Naive B cell (primary cell): ENCODE data around the gene MIB1. TPM values are rescaled to one million over a fixed set of nuclear protein-coding genes. Genes with fewer than 3 reads are reported as not detected.
A peak's percentile ranks its signal among the peaks of the same experiment; 100 is the strongest.
"Not testable (repeated sequence)": the region's sequence is repeated elsewhere in the genome, so short reads cannot be mapped to it uniquely, and the experiment has no call there.

Experiments
- ATAC-seq, 2 donors: fragments of 150-1000 bp; cut with Tn5 transposase; 2 replicates each; pipeline ENCODE4 v1.10.0; 2021; ENCODE audit warnings: low read depth in 2 of 2, mild to moderate bottlenecking in 2 of 2, moderate library complexity in 2 of 2
- DNase-seq: peaks from one replicate; pipeline ENCODE4 v3.0.0; 2022
- H3K27ac Mint-ChIP-seq, 6 donors: one replicate each; pipeline ENCODE4 v1.8.0; 2020 to 2022; ENCODE audit warnings: mild to moderate bottlenecking in 6 of 6, mixed read lengths in 6 of 6, moderate library complexity in 5 of 6, inconsistent platforms in 2 of 6
- H3K27me3 Mint-ChIP-seq, 3 donors: one replicate each; pipeline ENCODE4 v1.8.0; 2021 to 2022; ENCODE audit warnings: mixed read lengths in 3 of 3, mild to moderate bottlenecking in 1 of 3
- H3K36me3 Mint-ChIP-seq, 2 donors: one replicate each; pipeline ENCODE4 v1.8.0; 2020 to 2022; ENCODE audit warnings: mixed read lengths in 2 of 2, inconsistent platforms in 1 of 2, mild to moderate bottlenecking in 1 of 2
- H3K4me1 Mint-ChIP-seq, 3 donors: one replicate each; pipeline ENCODE4 v1.8.0; 2020 to 2022; ENCODE audit warnings: mixed read lengths in 3 of 3, inconsistent platforms in 1 of 3, mild to moderate bottlenecking in 1 of 3, moderate library complexity in 1 of 3
- H3K4me3 Mint-ChIP-seq, 8 donors: one replicate each; pipeline ENCODE4 v1.8.0; 2020 to 2022; ENCODE audit warnings: mild to moderate bottlenecking in 8 of 8, mixed read lengths in 8 of 8, moderate library complexity in 8 of 8, inconsistent platforms in 2 of 8
- H3K9me3 Mint-ChIP-seq, 7 donors: one replicate each; pipeline ENCODE4 v1.8.0; 2020 to 2022; ENCODE audit warnings: mixed read lengths in 7 of 7, mild to moderate bottlenecking in 5 of 7, inconsistent platforms in 2 of 7, moderate library complexity in 1 of 7
- polyA plus RNA-seq, 6 donors: library from polyadenylated mRNA; unstranded; fragments of 300-500 nt; fragmentation: Illumina TruSeq; gene quantifications; one replicate each; pipeline ENCODE4 v1.2.3, GENCODE V29; 2021; ENCODE audit warnings: low read depth in 6 of 6

The MIB1 gene
- polyA plus RNA-seq, 6 donors from 2014 or later, result 2.6 to 6.1 (median 4.1) TPM

GRCh38 chr18:21733011-21733410 lies 7.6 kb upstream of the MIB1 start:
- Mint-ChIP-seq H3K27ac (no peak overlapping the region), H3K4me1 (no peaks in the 10 kb centered on the region), H3K9me3 (peaks cover 2 to 10% (median 7%) of the 10 kb centered on the region in 7 donors), H3K4me3 (no peak overlapping the region), H3K27me3 (peaks cover 0 to 8% (median 0%) of the 10 kb centered on the region in 3 donors), H3K36me3 (peaks cover 8 to 16% of the 10 kb centered on the region in 2 donors)
- DNase-seq (no peak), ATAC-seq (no peak)

DNA sequence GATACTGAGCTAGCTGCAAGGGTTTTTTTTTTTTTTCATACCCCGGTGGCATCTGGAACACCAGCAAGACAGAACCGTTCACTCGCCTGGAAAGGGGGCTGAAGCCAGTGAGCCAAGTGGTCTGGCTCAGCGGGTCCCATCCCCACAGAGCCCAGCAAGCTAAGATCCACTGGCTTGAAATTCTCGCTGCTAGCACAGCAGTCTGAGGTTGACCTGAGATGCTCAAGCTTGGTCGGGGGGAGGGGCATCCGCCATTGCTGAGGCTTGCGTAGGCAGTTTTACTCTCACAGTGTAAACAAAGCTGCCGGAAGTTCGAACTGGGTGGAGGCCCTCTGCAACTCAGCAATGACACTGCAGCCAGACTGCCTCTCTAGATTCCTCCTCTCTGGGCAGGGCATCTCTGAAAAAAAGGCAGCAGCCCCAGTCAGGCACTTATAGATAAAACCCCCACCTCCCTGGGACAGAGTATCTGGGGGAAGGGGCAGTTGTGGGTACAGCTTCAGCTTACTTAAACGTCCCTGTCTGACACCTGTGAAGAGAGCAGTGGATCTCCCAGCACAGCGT lies 5.1 kb upstream of the MIB1 start:
- no peak overlapping the region for H3K27ac Mint-ChIP-seq
- no peak for DNase-seq
- peaks cover 6 to 8% (median 7%) of the 10 kb centered on the region in 3 donors for H3K4me1 Mint-ChIP-seq
- no peak for ATAC-seq
- H3K27me3 Mint-ChIP-seq, result peaks cover 0 to 8% (median 0%) of the 10 kb centered on the region in 3 donors
- peaks cover 8 to 16% of the 10 kb centered on the region in 2 donors for H3K36me3 Mint-ChIP-seq
- H3K9me3 Mint-ChIP-seq, result peaks cover 2 to 10% (median 7%) of the 10 kb centered on the region in 7 donors
- no peak overlapping the region for H3K4me3 Mint-ChIP-seq

GRCh38 chr18:21736926-21737325 lies 3.7 kb upstream of the MIB1 start:
- ATAC-seq, result not testable (repeated sequence)

GRCh38 chr18:21739604-21740537 lies 721 bp upstream of the MIB1 start:
- Mint-ChIP-seq H3K4me3 (peak overlapping the region; percentile 91 to 99 (median 96)), H3K9me3 (peaks cover 2 to 10% (median 7%) of the 10 kb centered on the region in 7 donors), H3K4me1 (peaks cover 23 to 32% (median 27%) of the 10 kb centered on the region in 3 donors), H3K36me3 (peaks cover 8% of the 10 kb centered on the region in 2 donors), H3K27me3 (no peaks in the 10 kb centered on the region), H3K27ac (peak overlapping the region in 5 of 6 donors; percentile 90 to 99 (median 97))
- ATAC-seq, result no peak
- DNase-seq, result no peak

More at GRCh38 chr18:21736926-21737325, 3.7 kb upstream of the MIB1 start:
- DNase-seq, H3K27me3 Mint-ChIP-seq, H3K9me3 Mint-ChIP-seq, H3K27ac Mint-ChIP-seq: not testable (repeated sequence)
- H3K4me1 Mint-ChIP-seq, result peaks cover 6 to 14% (median 11%) of the 10 kb centered on the region in 3 donors
- H3K4me3 Mint-ChIP-seq, result peak overlapping the region in 1 of 8 donors; percentile 31
- peaks cover 8 to 16% of the 10 kb centered on the region in 2 donors for H3K36me3 Mint-ChIP-seq

DNA sequence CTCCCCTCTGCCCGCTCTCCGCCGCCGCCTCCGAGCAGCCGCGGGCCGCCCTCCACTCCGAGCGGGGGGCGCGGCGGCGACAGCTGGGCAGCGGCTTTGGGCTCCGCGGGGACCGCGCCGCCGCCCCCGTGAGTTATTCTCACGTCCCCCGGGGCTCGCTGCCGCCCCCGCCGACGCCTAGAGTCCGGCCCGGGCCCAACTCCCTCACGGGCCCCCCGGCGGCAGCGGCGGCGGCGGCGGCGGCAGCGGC lies 645 bp downstream of the MIB1 start:
- DNase-seq, result no peak
- H3K9me3 Mint-ChIP-seq, result peaks cover 1 to 9% (median 7%) of the 10 kb centered on the region in 7 donors
- peak overlapping the region in 2 of 6 donors; percentile 34 to 83 for H3K27ac Mint-ChIP-seq
- peaks cover 23 to 39% (median 27%) of the 10 kb centered on the region in 3 donors for H3K4me1 Mint-ChIP-seq
- no peaks in the 10 kb centered on the region for H3K27me3 Mint-ChIP-seq
- peaks cover 6 to 7% of the 10 kb centered on the region in 2 donors for H3K36me3 Mint-ChIP-seq
- no peak for ATAC-seq
- peak overlapping the region in 6 of 8 donors; percentile 82 to 94 (median 91) for H3K4me3 Mint-ChIP-seq

DNA sequence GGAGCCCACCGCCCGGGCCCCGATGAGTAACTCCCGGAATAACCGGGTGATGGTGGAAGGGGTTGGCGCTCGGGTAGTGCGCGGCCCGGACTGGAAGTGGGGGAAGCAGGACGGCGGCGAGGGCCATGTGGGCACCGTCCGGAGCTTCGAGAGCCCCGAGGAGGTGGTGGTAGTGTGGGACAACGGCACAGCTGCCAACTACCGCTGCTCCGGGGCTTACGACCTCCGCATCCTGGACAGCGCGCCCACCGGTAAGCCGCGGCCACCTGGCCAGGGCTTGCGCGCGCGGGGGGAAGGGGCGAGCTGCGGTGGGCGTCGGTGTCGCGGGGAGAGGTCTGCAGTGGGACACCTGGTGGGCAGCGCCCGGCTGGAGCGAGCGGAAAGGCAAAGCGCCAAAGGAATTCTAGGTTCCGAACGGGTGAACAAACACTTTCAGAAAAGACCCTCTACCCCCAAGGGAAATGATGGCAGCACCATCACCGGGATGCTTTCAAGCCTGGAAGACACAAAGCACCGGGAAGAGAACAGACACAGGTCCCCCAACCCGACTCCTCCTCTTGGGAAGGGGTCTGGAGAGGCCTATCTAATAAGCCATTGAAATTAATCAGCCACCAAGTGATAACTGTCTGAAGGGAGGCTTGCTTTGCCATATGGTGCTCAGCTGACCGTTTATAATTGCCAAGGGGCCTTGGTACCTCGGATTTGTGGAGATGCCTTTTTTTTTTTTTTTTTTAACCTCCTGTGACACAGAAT lies 1.1 kb downstream of the MIB1 start:
- DNase-seq (no peak), ATAC-seq (no peak)
- Mint-ChIP-seq H3K27ac (peak overlapping the region; percentile 28 to 88 (median 78)), H3K9me3 (peaks cover 0 to 7% (median 3%) of the 10 kb centered on the region in 7 donors), H3K4me1 (peaks cover 23 to 39% (median 27%) of the 10 kb centered on the region in 3 donors), H3K4me3 (peak overlapping the region; percentile 82 to 94 (median 90)), H3K27me3 (no peaks in the 10 kb centered on the region), H3K36me3 (peaks cover 1 to 2% of the 10 kb centered on the region in 2 donors)

DNA sequence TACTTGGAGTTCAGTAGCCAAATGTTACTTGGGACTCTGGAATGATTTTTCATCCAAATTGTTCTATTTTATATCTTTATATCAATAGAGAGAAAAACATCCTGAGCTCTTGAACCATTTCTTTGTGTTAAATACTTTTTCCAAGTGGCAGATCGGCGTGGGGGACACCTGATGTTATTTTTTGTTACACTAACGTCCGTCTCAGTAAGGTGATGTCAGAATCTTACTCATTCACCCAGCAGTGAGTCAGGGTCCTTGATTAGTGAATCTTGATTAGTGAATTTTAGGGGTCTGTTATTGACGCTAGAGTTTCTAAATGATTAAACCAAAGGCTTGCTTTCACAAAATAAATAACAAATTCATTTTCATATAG lies 1.7 kb downstream of the MIB1 start:
- Mint-ChIP-seq H3K4me3 (peak overlapping the region; percentile 82 to 94 (median 90)), H3K27ac (peak overlapping the region in 4 of 6 donors; percentile 34 to 88 (median 78)), H3K27me3 (no peaks in the 10 kb centered on the region), H3K9me3 (peaks cover 0 to 1% (median 0%) of the 10 kb centered on the region in 7 donors), H3K36me3 (no peaks in the 10 kb centered on the region), H3K4me1 (peaks cover 23 to 39% (median 31%) of the 10 kb centered on the region in 3 donors)
- ATAC-seq, result no peak
- DNase-seq, result no peak

GRCh38 chr18:21743166-21743832 lies 2.7 kb downstream of the MIB1 start:
- Mint-ChIP-seq H3K9me3 (no peaks in the 10 kb centered on the region), H3K27ac (no peak overlapping the region), H3K4me1 (peaks cover 30 to 47% (median 40%) of the 10 kb centered on the region in 3 donors), H3K4me3 (peak overlapping the region in 6 of 8 donors; percentile 42 to 93 (median 64)), H3K27me3 (no peaks in the 10 kb centered on the region), H3K36me3 (no peaks in the 10 kb centered on the region)
- no peak for ATAC-seq
- DNase-seq, result no peak

DNA sequence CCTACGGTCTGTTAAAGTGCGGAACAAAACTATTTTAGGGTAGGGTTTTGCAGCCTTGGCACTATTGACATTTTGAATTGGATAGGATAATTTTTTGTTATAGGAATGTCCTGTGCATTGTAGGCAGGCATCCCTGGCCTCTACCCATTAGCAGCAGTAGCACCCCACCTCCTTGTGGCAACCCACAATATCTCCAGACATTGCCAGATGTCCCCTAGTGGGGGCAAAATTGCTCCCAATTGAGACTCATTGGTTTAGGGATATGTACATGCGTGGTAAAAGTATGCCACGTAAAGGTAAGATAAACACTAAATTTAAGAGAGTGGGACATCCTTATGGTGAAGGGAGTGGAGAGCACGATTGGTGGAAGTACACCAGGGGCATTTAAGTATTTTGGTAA lies 4.6 kb downstream of the MIB1 start:
- no peaks in the 10 kb centered on the region for H3K36me3 Mint-ChIP-seq
- no peaks in the 10 kb centered on the region for H3K9me3 Mint-ChIP-seq
- H3K4me1 Mint-ChIP-seq, result peaks cover 28 to 46% (median 38%) of the 10 kb centered on the region in 3 donors
- no peaks in the 10 kb centered on the region for H3K27me3 Mint-ChIP-seq
- H3K4me3 Mint-ChIP-seq, result no peak overlapping the region
- DNase-seq, result no peak
- no peak for ATAC-seq
- H3K27ac Mint-ChIP-seq, result no peak overlapping the region

GRCh38 chr18:21747268-21747667 lies 6.7 kb downstream of the MIB1 start:
- no peak for DNase-seq
- H3K9me3 Mint-ChIP-seq, result no peaks in the 10 kb centered on the region
- peak overlapping the region in 1 of 6 donors; percentile 4 for H3K27ac Mint-ChIP-seq
- H3K27me3 Mint-ChIP-seq, result no peaks in the 10 kb centered on the region
- no peaks in the 10 kb centered on the region for H3K36me3 Mint-ChIP-seq
- no peak overlapping the region for H3K4me3 Mint-ChIP-seq
- peaks cover 31 to 39% (median 32%) of the 10 kb centered on the region in 3 donors for H3K4me1 Mint-ChIP-seq
- no peak for ATAC-seq

- H3K4me1 Mint-ChIP-seq, result peaks cover 28 to 34% (median 28%) of the 10 kb centered on the region in 3 donors
- DNase-seq (no peak), ATAC-seq (no peak)
- peak overlapping the region in 2 of 6 donors; percentile 4 to 21 for H3K27ac Mint-ChIP-seq
- H3K9me3 Mint-ChIP-seq, result no peaks in the 10 kb centered on the region
- H3K36me3 Mint-ChIP-seq, result no peaks in the 10 kb centered on the region
- no peaks in the 10 kb centered on the region for H3K27me3 Mint-ChIP-seq
- H3K4me3 Mint-ChIP-seq, result peak overlapping the region in 4 of 8 donors; percentile 5 to 61 (median 30)
These were observed 7.4 kb downstream of the MIB1 start for GRCh38 chr18:21747764-21748693.

GRCh38 chr18:21757833-21758232 lies 17.2 kb downstream of the MIB1 start:
- DNase-seq (no peak), ATAC-seq (no peak)
- H3K27me3 Mint-ChIP-seq, result no peaks in the 10 kb centered on the region
- H3K4me1 Mint-ChIP-seq, result peaks cover 0 to 11% (median 9%) of the 10 kb centered on the region in 3 donors
- H3K27ac Mint-ChIP-seq, result peak overlapping the region in 1 of 6 donors; percentile 74
- H3K4me3 Mint-ChIP-seq, result no peak overlapping the region
- no peaks in the 10 kb centered on the region for H3K9me3 Mint-ChIP-seq
- no peaks in the 10 kb centered on the region for H3K36me3 Mint-ChIP-seq
